Skin epidermis (tissue), 12 donors: ENCODE results near the gene TMEM201.
"Not testable (repeated sequence)": the region's sequence is repeated elsewhere in the genome, so short reads cannot be mapped to it uniquely, and the experiment has no call there.

Experiments
- H3K27ac ChIP-seq, 21 experiments: fragments of 200-600 bp; sonication (generic) in 11 of 21; one replicate each; pipeline ENCODE4 v1.5.0; 2020; ENCODE audit warnings: mild to moderate bottlenecking in 3 of 21, inconsistent platforms in 2 of 21, moderate library complexity in 2 of 21
- H3K4me3 ChIP-seq, 7 experiments: fragments of 200-600 bp; sonication (generic) in 2 of 7; one replicate each; pipeline ENCODE4 v1.5.0; 2020; ENCODE audit warnings: inconsistent platforms in 2 of 7, mild to moderate bottlenecking in 2 of 7, moderate library complexity in 1 of 7

Gene TMEM201

GRCh38 chr1:9588551-9589143 is at the start of gene TMEM201:
TSS of gene TMEM201 (plus strand) at chr1:9588911. CDS start at chr1:9588931, 20 bp downstream.
- peak within 1 kb of the TSS in 16 of 21 experiments; percentile 10 to 79 (median 58) for H3K27ac ChIP-seq
- peak within 1 kb of the TSS; percentile 46 to 73 (median 64) for H3K4me3 ChIP-seq

GRCh38 chr1:9539165-9539828 is 49.4 kb upstream of the TMEM201 start, which contains the start of gene SLC25A33:
TSS of gene SLC25A33 (plus strand) at chr1:9539465. CDS start at chr1:9539692, 227 bp downstream.
- Histone ChIP-seq H3K27ac (peak within 1 kb of the TSS; percentile 47 to 93 (median 82)), H3K4me3 (peak within 1 kb of the TSS; percentile 60 to 90 (median 81))

GRCh38 chr1:9539829-9540550 is 48.7 kb upstream of the TMEM201 start:
- peak overlapping the region; percentile 47 to 93 (median 82) for H3K27ac ChIP-seq
- H3K4me3 ChIP-seq: peak overlapping the region; percentile 60 to 90 (median 81)

DNA sequence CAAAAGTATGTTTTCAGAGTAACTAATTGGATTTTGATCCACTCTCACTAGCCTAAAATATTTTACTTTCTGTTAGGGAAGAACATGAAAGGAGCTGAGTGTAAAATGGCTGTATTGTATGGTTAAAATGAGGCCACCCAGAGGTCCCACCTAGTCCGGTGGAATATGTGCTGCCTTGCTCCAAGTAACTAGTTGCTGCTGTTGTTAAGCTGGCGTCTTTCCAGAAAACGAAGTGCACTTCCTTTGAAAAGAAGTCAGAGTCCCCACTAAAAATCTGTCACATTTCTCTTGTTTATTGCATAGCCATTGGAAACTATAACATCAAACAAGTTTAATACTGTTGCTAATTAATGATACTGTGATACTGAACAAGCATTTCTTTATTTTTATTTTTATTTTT is 46.3 kb upstream of the TMEM201 start:
- Histone ChIP-seq H3K27ac (no peak overlapping the region), H3K4me3 (no peak overlapping the region)

- Histone ChIP-seq H3K27ac (no peak overlapping the region), H3K4me3 (no peak overlapping the region)
Measured at GRCh38 chr1:9544926-9545325, 43.8 kb upstream of the TMEM201 start.

- H3K27ac ChIP-seq: no peak overlapping the region
- no peak overlapping the region for H3K4me3 ChIP-seq
Measured at GRCh38 chr1:9549955-9550546, 38.7 kb upstream of the TMEM201 start.

- H3K27ac ChIP-seq: no peak overlapping the region
- no peak overlapping the region for H3K4me3 ChIP-seq
Measured at GRCh38 chr1:9551984-9552383, 36.7 kb upstream of the TMEM201 start.

DNA sequence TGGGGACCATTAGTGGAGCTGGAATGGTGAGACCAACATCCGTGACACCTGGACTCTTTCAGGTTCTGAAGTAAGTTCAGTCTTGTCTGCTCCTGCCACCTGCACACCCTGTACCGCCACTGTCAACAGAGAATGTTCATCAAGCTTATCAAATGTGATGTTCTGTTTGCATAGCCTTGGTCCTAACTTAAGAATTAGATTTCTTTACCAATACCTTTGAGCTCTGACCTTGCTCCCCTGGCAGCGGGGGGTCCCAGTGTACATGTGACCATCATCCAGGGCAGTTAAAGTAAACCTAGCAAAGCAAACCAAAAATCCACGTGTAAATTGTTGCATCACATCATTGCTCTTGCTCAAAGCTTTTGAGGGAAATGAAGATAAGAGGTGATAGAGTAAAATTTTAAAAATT is 35.0 kb upstream of the TMEM201 start:
- H3K27ac ChIP-seq: no peak overlapping the region

GRCh38 chr1:9555942-9556341 is 32.8 kb upstream of the TMEM201 start:
- no peak overlapping the region for H3K27ac ChIP-seq

More for the DNA sequence above, 35.0 kb upstream of the TMEM201 start:
- no peak overlapping the region for H3K4me3 ChIP-seq

GRCh38 chr1:9557624-9558023 is 31.1 kb upstream of the TMEM201 start:
- no peak overlapping the region for H3K27ac ChIP-seq

More at GRCh38 chr1:9555942-9556341, 32.8 kb upstream of the TMEM201 start:
- H3K4me3 ChIP-seq: no peak overlapping the region

DNA sequence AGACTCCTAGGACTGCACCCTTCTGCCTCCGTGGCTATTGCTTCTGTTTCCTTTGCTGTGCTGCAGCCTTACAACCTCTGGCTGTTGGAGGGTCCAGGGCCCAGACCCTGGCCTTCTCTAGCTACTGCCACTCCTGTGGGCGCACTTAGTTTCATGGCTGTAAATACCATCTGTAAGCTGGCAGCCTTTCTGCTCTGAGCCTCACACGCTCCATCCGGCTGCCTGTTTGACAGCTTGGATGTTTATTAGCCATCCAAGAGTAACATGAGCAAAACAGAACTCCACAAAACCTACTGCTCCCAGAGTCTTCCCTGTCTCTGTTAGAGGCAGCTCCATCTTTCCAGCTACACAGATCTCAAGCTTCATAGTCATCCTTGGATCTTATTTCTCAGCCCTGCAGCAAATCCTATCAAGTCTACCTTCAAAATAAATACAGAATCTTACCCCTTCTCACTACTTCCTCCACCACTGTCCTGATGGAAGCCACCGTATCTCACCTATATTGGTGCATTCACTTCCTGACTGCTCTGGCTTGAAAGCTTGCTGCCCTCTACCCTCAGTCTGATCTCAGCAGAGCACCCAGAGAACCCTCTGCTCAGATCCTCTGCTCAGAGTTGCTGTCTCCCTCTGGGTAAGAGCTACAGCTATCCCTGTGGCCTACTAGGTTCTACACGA is 30.3 kb upstream of the TMEM201 start:
- peak overlapping the region in 1 of 21 experiments; percentile 2 for H3K27ac ChIP-seq
- no peak overlapping the region for H3K4me3 ChIP-seq

More at GRCh38 chr1:9557624-9558023, 31.1 kb upstream of the TMEM201 start:
- no peak overlapping the region for H3K4me3 ChIP-seq

DNA sequence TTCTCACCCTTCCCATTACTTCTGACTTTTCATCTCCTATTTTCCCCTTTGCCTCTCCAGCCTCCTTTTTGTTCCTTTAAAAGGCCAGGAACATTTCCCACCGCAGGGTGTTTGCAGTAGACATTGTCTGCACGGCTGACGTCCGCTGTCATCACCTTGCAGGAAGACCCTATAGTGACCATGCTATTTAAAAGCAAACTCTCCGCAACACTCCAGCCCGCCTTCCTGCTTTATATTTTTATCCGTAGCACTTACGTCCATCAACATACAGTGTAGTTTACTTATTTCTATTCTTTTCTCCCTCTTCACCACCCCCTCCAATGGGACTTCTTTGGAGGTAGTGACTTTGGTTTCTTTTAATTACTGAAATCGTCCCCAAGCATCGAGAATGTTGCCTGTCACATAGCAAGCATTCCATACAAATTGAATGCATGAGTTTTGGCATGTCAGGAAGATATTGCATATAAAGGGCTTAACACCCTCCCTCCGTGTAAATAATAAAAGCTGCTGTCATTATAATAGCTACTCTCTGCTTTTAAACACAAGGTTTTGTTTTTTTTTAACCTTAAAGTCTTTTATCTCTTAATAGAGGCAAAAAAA is 29.7 kb upstream of the TMEM201 start:
- Histone ChIP-seq H3K27ac (peak overlapping the region in 1 of 21 experiments; percentile 2), H3K4me3 (no peak overlapping the region)

GRCh38 chr1:9559673-9560072 is 29.0 kb upstream of the TMEM201 start:
- H3K27ac ChIP-seq: no peak overlapping the region
- no peak overlapping the region for H3K4me3 ChIP-seq

GRCh38 chr1:9560090-9560489 is 28.6 kb upstream of the TMEM201 start:
- peak overlapping the region in 1 of 21 experiments; percentile 36 for H3K27ac ChIP-seq
- not testable (repeated sequence) for H3K4me3 ChIP-seq

GRCh38 chr1:9561429-9561828 is 27.3 kb upstream of the TMEM201 start:
- no peak overlapping the region for H3K4me3 ChIP-seq
- H3K27ac ChIP-seq: peak overlapping the region in 10 of 21 experiments; percentile 6 to 64 (median 24)

GRCh38 chr1:9569267-9569666 is 19.4 kb upstream of the TMEM201 start:
- Histone ChIP-seq H3K27ac (no peak overlapping the region), H3K4me3 (no peak overlapping the region)

DNA sequence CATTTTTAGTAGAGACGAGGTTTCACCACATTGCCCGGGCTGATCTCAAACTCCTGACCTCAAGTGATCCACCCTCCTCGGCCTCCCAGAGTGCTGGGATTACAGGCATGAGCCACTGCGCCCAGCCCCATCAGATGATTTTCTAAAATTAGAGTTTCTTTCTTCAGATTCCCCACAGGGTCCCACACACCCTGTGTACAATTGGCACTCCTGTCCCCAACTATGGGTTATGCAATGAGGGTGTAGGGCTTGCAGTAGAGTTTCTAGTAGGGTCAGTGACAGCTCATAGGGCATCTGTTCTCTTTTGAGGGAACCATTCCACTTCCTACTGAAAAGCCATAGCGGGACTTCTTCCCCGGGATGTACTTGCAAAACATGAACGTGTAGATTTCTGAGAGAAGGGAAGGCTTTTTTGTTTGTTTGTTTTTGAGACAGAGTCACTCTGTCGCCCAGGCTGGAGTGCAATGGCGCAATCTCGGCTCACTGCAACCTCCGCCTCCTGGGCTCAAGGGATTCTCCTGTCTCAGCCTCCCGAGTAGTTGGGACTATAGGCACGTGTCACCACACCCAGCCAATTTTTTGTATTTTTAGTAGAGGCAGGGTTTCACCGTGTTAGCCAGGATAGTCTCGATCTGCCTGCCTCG is 17.7 kb upstream of the TMEM201 start:
- H3K4me3 ChIP-seq, H3K27ac ChIP-seq: not testable (repeated sequence)

- Histone ChIP-seq H3K27ac (no peak overlapping the region), H3K4me3 (no peak overlapping the region)
Measured at GRCh38 chr1:9573723-9574122, 15.0 kb upstream of the TMEM201 start.

GRCh38 chr1:9575486-9575885 is 13.2 kb upstream of the TMEM201 start:
- H3K27ac ChIP-seq: no peak overlapping the region
- no peak overlapping the region for H3K4me3 ChIP-seq
